Nucleus accumbens (tissue), 56 donors: Measurements from ENCODE around the gene ZEB2.

Source experiments
- DNase-seq, 56 donors: peaks; one replicate each; lab custom pipeline; 2025; lab: John Stamatoyannopoulos, UW

ZEB2 gene

DNA sequence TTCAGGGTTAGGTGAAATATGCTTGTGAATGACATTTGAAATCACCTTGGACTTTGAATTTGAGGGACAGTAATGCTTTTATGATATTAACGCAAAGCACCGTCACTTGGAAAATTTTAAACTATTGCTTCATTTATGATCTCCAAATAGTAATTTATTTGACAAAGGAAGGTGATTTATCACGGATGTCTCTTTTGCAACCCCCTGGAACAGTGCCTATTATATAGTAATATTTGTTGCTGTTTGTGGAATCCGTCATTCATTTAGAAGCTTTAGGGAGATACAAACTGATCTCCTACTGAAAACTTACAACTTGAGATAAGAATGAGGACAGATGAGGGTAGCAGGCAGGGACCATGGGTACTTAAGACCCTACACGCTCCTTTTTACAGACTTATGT lies 10.7 kb upstream of the ZEB2 start:
- DNase-seq, result no peak

DNA sequence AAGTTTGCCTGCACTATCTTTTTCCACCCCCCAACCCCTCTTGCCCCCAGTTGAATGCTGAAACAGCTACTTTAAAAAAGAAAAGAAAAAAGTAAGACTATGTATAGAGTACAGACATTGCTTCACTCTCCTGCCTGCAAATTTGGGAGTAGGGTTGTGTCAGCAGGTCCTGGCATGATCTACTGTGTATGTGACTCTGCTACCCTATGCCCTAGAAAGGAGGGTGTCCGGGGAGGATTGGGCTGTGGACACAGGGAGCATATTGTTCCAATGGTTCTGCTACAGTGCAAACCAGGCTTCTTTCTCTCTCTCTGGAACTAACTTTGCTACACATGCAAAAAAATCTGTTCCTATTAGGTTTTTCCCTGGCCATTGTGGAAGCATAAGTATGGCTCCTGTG lies 9.9 kb upstream of the ZEB2 start:
- no peak for DNase-seq

DNA sequence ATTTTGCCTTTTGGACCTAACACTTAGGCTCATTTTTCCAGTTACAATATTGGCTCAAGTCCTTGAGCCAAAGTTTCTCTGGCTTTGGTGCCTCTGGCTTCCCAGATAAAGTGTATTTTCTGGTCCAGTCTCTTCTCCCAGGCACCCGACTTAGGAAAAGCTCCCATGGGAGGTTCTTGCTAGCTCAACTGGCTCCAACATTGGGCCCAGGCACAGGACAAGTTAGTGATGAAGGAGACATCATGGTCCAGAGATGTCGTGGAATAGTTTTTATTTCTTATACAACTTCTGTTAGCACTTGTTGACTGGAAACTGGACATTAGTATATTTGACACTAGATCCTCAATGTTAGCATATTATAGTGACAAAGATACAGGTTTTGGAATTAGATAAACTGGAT lies 8.2 kb upstream of the ZEB2 start:
- DNase-seq, result no peak

DNA sequence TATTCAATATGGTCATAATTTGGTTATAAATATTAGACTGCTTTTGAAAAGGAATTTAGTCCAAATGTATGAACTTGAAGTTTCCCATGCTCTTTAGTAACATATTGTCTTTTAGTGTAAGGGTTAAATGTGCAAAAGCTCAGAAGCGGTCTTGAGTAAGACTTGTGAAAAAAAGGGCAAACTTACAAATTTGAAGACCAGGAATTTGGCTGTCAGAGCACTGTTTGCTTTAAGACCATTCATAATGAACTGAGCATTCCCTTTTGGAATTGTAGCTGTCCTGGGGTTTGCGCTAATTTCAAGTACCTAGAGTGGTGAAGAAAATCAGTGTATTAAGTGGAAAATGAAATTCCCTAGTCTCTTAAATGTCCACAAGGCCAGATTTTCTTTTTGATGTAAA lies 6.9 kb upstream of the ZEB2 start:
- no peak for DNase-seq

DNA sequence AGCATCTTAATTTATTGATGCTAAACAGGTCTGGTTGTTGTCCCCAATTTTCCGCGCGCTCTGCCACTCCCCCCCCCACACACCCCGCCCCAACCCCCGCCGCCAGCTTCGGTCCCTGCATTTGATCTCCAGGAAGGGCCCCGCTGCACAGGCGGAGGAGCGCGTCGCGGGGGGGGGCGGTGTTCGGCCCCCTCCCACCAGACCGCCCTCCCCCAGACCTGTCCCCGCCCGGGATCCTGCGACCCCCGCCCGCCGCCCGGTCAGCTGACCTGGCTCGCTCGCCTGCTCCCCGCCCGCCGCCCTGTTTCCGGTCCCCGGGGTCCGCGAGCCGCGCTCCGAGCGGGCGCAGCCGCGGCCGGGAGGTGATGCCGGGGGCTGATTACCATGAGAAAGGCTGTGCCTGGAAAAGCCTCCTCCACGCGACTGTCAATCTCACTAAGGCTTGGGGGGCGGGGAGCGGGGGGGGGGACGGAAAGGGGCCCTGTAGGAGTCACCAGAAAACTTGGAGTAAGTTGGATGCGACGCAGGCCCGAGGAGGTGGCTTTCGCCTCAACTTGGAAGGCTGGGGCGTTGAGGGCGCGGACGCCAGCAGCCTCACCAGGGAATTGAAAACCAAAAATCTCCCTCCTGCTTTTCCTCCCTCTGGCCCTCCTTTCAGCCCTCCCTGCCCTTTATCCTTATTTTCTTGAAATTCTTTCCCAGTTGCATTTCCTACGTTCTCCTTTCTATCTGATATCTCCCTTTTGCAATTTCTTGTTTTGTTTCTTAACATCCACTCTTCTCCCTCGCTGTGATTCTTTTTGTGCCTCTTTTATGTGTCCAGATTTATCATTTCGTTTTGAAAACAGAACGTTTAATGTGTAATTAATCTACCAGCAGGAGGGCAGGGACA lies 4.4 kb upstream of the ZEB2 start:
- peak in 36 of 56 donors; percentile 29 to 83 (median 62) for DNase-seq

DNA sequence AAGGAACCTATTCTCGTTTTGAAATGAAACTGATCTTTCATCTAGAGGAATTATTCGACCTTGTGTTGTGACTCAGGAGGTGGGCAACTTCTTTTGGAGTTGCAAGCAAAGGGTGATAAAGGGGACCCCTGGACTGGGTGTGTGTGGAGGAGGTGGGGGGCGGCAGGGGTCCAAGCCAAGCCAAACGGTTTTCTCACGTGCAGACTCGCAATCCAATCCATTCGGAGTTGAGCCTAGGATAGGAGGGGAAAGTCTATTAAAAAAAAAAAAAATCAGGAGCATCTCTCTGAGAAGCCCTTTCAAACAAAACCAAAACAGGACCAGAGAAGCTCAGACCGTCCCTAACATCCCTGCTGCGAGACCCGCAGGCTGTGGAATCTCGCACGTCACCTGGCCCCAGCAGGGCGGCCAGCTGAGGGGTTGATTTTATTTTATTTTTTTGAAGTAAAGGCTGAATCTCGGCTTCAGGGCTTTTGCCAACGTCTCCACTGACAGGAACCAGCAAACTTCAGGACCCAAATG lies 3.7 kb upstream of the ZEB2 start:
- peak in 3 of 56 donors; percentile 48 to 57 (median 56) for DNase-seq

DNA sequence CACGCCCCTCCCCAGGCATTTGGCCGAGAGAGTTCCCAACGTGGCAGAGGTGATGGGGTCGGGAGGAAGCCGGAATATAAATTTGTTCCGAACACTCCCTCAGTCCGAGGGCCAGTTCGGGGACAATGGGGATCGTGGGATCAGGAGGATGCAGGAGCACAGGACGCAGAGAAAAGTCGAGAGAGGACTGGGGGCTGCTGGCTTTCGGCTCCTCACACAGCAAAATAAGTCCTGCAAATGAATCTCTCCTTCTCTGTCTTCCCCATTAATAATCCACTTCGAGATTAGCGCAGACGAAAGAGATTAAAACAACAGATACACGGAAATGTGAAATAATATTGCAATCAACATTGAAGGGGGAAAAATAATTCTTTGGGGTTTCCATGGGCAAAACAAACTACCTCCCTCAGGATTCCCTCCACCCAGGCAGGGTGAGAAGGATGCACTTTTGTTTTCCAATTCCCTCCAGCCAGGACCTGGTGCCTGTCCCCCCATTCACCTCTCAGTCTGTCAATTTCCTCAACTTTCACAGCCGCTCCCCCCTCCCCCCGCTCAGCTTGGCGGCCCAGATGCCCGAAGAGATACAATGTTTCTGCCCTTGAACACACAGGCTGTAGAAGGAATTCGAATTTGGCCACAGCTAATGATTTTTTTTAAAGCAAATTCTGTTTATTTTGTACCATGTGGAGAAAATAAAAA lies 3.1 kb upstream of the ZEB2 start:
- DNase-seq, result peak in 18 of 56 donors; percentile 21 to 63 (median 37)

DNA sequence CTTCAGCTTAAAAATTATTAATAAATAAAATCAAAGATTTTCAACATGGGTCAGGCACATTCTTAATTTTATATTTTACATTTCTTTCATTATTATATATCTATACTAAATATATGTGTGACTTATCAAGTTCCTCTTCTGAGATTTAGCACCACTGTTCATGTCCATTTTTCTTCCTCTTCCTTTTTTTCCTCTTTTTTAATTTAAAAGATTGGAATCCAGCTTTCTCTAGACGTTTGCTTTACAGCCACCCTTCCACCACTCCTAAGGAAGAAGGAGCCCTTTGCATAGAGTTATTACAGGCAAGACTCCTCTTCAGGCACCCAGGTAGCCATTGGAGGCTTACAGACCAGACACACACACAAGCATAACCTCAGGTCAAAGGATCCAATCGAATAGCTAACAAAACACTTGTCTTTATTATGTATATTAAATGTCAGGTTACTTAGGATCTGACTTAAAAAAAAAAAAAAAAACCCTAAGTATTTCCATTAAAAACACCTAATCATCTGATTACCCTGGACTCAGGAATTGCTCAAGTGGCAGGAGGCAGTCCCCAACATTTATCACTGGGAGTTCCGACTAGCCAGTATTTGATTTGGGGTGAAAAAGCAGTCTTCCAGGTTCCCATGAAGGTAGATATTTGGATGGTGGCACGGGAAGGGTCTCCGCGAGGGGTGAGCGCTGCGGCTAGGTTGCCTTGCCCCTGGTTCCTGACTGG lies 2.4 kb upstream of the ZEB2 start:
- DNase-seq, result peak in 1 of 56 donors; percentile 20

DNA sequence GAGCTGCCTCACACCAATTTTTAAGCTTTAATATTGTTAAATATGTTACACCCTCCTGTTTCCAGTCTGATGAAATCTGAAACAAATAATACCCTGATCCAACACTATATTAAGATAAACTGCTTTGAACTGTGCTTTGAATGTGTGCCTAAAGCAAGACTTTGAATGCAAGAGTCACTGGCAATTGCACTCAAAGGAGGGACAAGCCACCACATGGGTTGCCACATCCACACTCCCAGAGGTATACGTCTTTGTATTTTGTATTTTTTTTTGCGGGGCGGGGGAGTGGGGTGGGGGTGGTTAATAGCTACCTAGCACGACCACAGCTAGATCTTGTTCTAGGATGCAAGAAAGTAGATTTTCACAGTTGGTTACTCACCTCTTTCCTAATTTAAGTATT lies 1.8 kb upstream of the ZEB2 start:
- DNase-seq, result no peak

DNA sequence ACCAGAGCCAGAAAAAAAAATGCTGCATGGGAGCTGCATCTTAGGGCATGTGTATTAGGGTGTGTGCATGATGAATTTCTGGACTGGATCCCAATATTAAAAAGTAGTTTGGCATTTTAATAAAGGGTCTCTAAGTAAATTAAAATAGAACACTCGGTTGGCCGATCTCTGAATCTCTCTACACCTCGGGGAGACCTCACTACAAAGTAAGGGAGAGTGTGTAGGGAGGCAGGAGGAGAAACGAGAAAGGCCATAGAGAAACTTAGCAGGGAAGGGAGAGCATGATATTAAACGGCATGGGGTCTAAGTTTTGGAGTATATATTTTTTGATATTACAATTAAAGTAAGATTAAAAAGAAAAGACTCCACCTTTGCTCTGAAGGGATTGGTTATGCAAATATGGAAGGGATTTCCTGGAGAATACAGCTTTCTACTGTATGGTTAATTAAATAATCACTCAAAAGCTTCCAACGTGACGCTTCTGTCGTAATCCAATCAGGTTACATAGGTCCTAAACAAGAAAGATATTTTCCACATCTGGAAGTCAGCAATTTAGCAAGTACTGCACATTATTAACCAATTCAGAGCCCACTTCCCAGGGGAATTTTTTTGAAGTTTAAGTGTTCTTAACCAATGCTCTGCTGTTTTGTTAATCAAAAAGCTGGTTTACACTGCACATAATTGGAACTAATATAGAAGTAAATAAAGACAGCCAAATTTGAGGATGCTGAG lies 1.0 kb upstream of the ZEB2 start:
- no peak for DNase-seq

DNA sequence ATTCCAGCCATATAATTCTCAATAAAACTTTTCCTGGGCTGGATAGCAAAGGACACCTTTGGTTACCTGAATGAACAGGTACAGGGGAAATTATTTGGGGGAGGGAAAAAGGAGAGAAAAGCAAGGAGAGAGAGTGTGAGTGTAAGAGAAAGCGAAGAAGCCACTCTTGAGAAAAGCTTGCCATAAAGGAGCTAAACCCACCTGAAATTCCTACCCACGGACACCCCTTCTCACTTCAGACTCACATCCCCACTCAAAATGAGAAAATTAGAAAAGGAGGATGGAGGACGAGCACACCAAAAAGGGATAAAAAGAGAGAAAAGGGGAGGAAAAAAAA lies 354 bp downstream of the ZEB2 start:
- DNase-seq, result no peak

DNA sequence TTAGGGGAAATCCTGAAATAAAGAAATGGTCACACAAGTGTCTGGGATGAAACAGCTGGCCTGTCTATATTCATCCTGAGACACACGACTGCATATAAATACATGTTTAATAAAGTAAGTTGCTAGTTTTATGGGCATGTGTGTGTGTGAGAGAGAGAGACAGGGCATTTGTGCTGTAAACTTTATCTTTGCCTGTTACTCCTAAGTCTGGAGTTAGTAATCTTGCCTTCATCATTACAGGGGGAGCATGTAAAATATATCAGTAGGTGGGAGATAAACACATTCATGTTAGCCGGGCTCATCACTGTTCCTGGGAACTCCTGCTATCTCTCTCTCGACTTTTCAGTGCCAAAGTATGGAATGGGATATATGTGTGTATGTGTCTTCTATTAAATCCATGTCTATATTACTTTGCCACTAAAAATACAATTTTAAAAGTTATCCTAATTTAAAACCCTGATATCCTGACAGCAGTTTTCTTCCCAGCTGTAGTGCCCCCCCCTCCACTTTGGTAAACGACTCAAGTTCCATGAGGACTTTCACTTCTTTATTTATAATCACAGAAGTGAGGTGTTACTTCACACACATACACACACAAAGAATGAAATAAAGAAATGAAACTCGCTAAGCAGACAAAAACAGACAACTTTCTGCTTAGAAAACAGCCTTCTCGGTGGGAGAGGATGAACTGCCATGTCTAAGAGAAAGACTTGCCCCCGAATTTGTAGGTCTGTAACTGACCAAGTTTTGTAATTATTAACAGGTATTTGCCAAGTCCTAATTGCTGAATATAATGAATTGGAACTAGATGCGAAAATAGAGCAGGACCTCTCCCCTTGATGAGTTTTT lies 947 bp downstream of the ZEB2 start:
- DNase-seq, result no peak

DNA sequence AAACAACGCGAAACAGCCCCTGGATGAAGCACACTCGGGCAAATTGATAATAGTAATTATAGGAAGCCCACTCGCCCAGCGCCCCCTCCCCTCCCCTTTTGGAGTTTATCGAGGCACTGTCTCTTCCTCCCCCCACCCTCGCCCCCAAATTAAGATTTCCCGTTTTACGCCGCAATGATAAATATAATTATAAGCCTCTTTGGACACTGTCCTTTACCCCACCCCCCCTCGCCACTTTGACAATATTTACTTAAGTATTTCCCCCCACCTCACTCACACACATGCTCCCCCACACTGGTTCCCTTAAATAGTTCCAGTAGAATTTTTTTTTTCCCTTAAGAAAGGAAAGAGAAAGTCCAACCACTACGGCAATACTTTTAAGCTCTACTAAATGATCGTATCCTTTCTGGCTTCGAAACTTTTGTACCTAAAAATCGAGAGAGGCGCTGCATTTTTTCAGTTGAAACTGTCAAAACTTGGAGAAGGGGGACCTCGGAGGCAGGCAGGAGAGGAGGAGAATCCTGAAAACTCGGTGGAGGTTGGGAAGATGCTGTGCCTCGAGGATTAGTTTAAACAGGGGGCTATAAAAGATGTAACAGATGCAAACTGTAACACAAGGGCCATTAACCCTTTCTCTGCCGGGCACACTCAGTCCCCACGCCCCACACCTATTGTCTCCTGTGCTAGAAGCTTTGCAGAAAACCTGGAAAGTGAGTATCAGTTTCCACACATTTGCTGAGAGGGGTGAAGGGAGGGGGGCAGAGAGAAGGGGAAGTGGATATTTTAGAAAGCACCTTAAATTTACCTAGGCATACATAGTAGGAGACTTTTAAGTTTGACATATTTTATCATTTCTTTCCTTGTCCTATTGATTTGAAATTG lies 1.8 kb downstream of the ZEB2 start:
- peak in 2 of 56 donors; percentile 45 to 50 for DNase-seq

DNA sequence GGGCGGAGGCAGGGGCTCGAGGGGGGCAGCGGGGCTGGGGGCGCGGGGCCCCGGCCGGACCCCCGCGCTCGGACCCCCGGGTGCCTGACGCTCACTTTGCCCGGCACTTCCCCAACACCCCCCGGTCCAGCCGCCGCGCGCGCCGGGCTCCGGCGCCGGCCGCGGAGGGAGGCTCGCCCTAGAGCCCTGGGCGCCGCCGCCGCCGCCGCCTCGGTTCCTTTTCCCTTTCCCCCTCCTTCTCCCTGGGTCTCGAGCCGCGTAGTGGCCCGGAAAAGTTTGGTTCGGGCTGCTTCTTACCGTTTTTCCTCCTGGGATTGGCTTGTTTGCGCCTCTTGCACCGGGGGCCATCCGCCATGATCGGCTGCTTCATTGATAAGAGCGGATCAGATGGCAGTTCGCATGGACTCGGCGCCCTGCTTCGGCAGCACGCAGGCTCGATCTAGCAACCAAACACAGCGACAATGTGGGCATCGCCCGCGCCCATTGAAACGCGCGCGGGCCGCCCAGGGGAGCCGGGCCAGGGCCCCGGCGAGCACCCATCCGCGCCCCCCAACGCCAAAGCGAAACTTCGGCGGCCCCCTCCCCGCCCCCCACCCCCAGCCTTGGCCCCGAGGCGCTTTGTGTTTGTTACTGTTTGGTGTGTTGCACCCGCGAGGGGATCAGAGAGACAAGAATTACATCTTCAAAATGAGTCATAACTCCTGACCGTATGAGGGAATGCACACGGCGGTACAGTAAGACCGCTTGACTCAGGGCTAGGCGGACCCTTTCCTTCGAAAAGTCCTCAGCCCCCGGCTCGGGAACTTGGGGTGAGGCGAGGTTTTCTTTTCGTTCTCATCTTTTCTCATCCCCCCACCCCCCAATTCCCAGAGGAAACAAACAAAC lies 2.7 kb downstream of the ZEB2 start:
- peak in 10 of 56 donors; percentile 22 to 69 (median 38) for DNase-seq

DNA sequence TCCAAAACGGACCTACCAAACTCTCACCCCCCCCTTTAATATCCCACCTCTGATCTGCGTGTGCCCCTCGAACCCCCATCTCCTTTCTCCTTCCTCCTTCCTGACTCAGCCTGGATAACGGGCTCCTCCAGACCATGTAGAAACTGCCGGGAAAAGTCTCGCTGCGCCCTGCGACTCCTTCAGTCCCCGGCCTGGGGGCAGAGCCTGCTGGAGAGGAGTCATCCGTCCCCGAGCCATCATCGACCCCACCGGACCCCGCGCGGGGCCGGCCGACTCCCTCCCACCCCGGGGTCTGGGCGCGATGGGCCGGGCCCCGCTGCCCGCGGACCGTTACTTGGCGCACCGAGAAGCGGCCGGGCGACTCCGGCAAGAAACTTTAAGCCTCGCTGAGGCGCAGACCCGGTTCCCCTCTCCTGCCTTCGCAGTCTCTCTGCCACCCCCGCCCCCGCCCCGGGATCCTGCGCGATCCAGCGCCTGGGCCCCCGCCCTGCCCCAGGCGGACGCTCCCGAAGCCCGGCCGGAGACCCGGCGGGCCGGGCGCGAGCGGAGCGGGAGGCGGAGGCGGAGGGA lies 3.4 kb downstream of the ZEB2 start:
- DNase-seq, result peak in 3 of 56 donors; percentile 27 to 53 (median 39)

DNA sequence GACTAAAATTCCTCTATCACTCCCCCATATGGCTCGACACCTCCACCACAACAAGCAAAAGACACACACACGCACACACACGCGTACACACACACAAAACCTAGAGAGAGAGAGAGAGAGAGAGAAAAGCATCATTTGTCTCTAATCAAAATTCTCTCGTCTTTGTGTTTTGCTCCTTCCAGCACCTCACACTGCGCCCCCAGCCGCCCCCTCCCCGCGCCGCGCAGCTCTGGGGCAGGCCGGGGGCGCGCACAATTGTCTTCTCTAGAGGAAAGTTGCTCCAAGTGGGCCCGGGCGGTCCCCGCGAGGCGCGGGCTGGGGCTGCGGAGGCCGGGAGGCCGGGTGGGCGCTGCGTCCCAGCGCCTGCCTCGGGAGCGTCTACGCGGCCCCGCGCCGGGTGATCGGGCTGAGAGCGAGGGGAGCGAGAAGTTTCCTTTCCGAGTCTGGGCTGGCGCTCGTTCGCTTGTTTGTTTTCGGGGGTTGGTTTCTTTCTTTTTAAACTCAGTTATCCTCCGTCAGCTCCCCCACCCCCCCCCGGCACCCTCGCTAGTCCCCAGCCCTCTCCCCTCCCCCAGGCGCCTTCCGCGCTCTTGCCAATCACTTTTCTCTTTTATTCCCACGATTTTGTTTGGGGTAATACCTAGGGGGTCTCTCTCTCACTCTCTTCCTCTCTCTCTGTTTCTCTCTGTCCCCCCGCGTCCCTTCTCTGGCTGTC lies 4.1 kb downstream of the ZEB2 start:
- peak in 25 of 56 donors; percentile 24 to 81 (median 52) for DNase-seq
